CD14-positive monocyte (primary cell): ENCODE results near the gene ITGB2. TPM values are rescaled to one million over a fixed set of nuclear protein-coding genes. Genes with fewer than 3 reads are reported as not detected.

Experiments
- DNase-seq, 3 donors: peaks; one replicate each; pipeline ENCODE4 v3.0.0-alpha.2; 2011 to 2022
- H2AFZ ChIP-seq: 2 replicates; pipeline ENCODE4 v1.6.0; 2012; ENCODE audit warnings: mild to moderate bottlenecking, low read depth, low read length, inconsistent platforms; ENCODE audit not compliant: insufficient read depth, poor library complexity, severe bottlenecking
- H3K27ac ChIP-seq, 2 donors: 1 replicate in 1 of 2; 2 replicates in 1 of 2; pipeline ENCODE4 v1.5.1; 2012 to 2013; ENCODE audit warnings: low read length in 2 of 2, control low read depth in 1 of 2, inconsistent platforms in 1 of 2, low read depth in 1 of 2, mild to moderate bottlenecking in 1 of 2
- H3K27me3 ChIP-seq, 2 donors: one replicate each; pipeline versions ENCODE4 v1.6.0 to v1.6.1; 2011 to 2013; ENCODE audit warnings: low read length in 2 of 2; ENCODE audit not compliant: control insufficient read depth in 2 of 2, insufficient read depth in 2 of 2
- H3K36me3 ChIP-seq, 2 donors: replicated peaks in 1 of 2; 1 replicate in 1 of 2; 2 replicates in 1 of 2; pipeline versions ENCODE4 v1.5.1 to v1.6.1; 2012 to 2013; ENCODE audit warnings: low read length in 2 of 2, control low read depth in 1 of 2, inconsistent platforms in 1 of 2, mild to moderate bottlenecking in 1 of 2; ENCODE audit not compliant: insufficient read depth in 2 of 2, control insufficient read depth in 1 of 2
- H3K4me1 ChIP-seq, 2 donors: 1 replicate in 1 of 2; 2 replicates in 1 of 2; pipeline versions ENCODE4 v1.5.1 to v1.6.1; 2012 to 2013; ENCODE audit warnings: low read length in 2 of 2, control low read depth in 1 of 2, inconsistent platforms in 1 of 2, mild to moderate bottlenecking in 1 of 2, moderate library complexity in 1 of 2; ENCODE audit not compliant: insufficient read depth in 2 of 2, control insufficient read depth in 1 of 2
- H3K4me2 ChIP-seq: replicated peaks from 2 replicates; pipeline ENCODE3; 2012; ENCODE audit warnings: low read length, moderate library complexity, mild to moderate bottlenecking; ENCODE audit not compliant: poor library complexity, severe bottlenecking; ENCODE audit errors: extremely low read depth
- H3K4me3 ChIP-seq, 3 experiments: fragments of 200-600 bp in 1 of 3; sonication (generic) in 1 of 3; replicated peaks in 1 of 3; 1 replicate in 2 of 3; 2 replicates in 1 of 3; pipeline ENCODE4 v1.5.1; 2011 to 2013; ENCODE audit warnings: low read length in 3 of 3, mild to moderate bottlenecking in 3 of 3, control low read depth in 2 of 3, low read depth in 2 of 3, inconsistent platforms in 1 of 3, moderate library complexity in 1 of 3
- H3K79me2 ChIP-seq: 2 replicates; pipeline ENCODE4 v1.6.0; 2012; ENCODE audit warnings: mild to moderate bottlenecking, control low read depth, inconsistent platforms, low read length, moderate library complexity; ENCODE audit not compliant: insufficient read depth
- H3K9ac ChIP-seq: 2 replicates; pipeline ENCODE4 v1.6.0; 2017; ENCODE audit warnings: low read length, mild to moderate bottlenecking; ENCODE audit not compliant: insufficient read depth, poor library complexity, severe bottlenecking
- H3K9me3 ChIP-seq, 2 donors: replicated peaks in 1 of 2; 1 replicate in 1 of 2; 2 replicates in 1 of 2; pipeline versions ENCODE4 v1.5.1 to v1.6.1; 2012 to 2013; ENCODE audit warnings: low read length in 2 of 2, control low read depth in 1 of 2; ENCODE audit not compliant: control insufficient read depth in 1 of 2, insufficient read depth in 1 of 2
- H4K20me1 ChIP-seq: 2 replicates; pipeline ENCODE4 v1.6.0; 2012; ENCODE audit warnings: mild to moderate bottlenecking, low read length, control low read depth, moderate library complexity; ENCODE audit not compliant: insufficient read depth
- H3K27ac Mint-ChIP-seq, 7 donors: one replicate each; pipeline ENCODE4 v1.8.0; 2020; ENCODE audit warnings: mild to moderate bottlenecking in 7 of 7, mixed read lengths in 7 of 7, moderate library complexity in 6 of 7, inconsistent platforms in 2 of 7
- H3K27me3 Mint-ChIP-seq, 3 donors: one replicate each; pipeline ENCODE4 v1.8.0; 2021 to 2022; ENCODE audit warnings: low read depth in 3 of 3, mild to moderate bottlenecking in 3 of 3, mixed read lengths in 3 of 3, moderate library complexity in 3 of 3, inconsistent platforms in 1 of 3
- H3K36me3 Mint-ChIP-seq, 2 donors: one replicate each; pipeline ENCODE4 v1.8.0; 2020; ENCODE audit warnings: mixed read lengths in 2 of 2, inconsistent platforms in 1 of 2, mild to moderate bottlenecking in 1 of 2
- H3K4me1 Mint-ChIP-seq: one replicate; pipeline ENCODE4 v1.8.0; 2020; ENCODE audit warnings: mild to moderate bottlenecking, mixed read lengths
- H3K4me3 Mint-ChIP-seq, 2 donors: one replicate each; pipeline ENCODE4 v1.8.0; 2020; ENCODE audit warnings: mild to moderate bottlenecking in 2 of 2, mixed read lengths in 2 of 2, moderate library complexity in 1 of 2
- H3K9me3 Mint-ChIP-seq, 7 donors: one replicate each; pipeline ENCODE4 v1.8.0; 2020 to 2022; ENCODE audit warnings: mixed read lengths in 7 of 7, mild to moderate bottlenecking in 6 of 7, moderate library complexity in 6 of 7, inconsistent platforms in 2 of 7
- CTCF ChIP-seq: fragments of 200-600 bp; IDR thresholded peaks from one replicate; pipeline ENCODE4 v1.8.0; 2022; ENCODE audit warnings: antibody characterized with exemption, mild to moderate bottlenecking
- WGBS: methylation state at CpG from one replicate; pipeline ENCODE4 v1.1.5; 2013; ENCODE audit warnings: missing lambda C conversion rate; ENCODE audit not compliant: insufficient coverage; 5-methylcytosine and 5-hydroxymethylcytosine counted together
- intact Hi-C, 2 donors: fragments of 100-400 bp; cut with micrococcal nuclease; formaldehyde crosslinking; loops; one replicate each; pipeline versions ENCODE4 v1.15.0 to v1.15.1; 2023
- polyA plus RNA-seq, 3 donors: library from polyadenylated mRNA; depleted of rRNA in 1 of 3; unstranded in 2 of 3; stranded (reverse) in 1 of 3; fragments of 300-500 nt in 2 of 3; fragments of >200 nt in 1 of 3; fragmentation: Illumina TruSeq in 2 of 3; gene quantifications; 1 replicate in 2 of 3; 2 replicates in 1 of 3; pipeline ENCODE4 v1.2.3, GENCODE V29; 2012 to 2021

Gene ITGB2
- polyA plus RNA-seq, 3 donors = 1,470 to 1,628 (median 1,602) TPM

- intact Hi-C loops = loop anchor here in 1 of 2 donors (5.0 kb wide), 1 partner anchor 120 kb away; the partner anchor contains the start of gene UBE2G2
- H3K27me3 ChIP-seq = no peaks in the 10 kb centered on the region
- no peak overlapping the region for H3K9ac ChIP-seq
- peak overlapping the region; percentile 87 for H3K4me2 ChIP-seq
- no peaks in the 10 kb centered on the region for H3K27me3 Mint-ChIP-seq
- 100% methylated on average over 1 of the region's 5 CpGs for WGBS
- peaks cover 38% of the 10 kb centered on the region for H4K20me1 ChIP-seq
- H3K27ac ChIP-seq = peak overlapping the region; percentile 65 to 87
- peaks cover 17 to 20% of the 10 kb centered on the region in 2 donors for H3K36me3 ChIP-seq
- peaks cover 18 to 29% of the 10 kb centered on the region in 2 donors for H3K36me3 Mint-ChIP-seq
- H3K27ac Mint-ChIP-seq = peak overlapping the region; percentile 86 to 99 (median 92)
- peaks cover 0 to 2% (median 0%) of the 10 kb centered on the region in 7 donors for H3K9me3 Mint-ChIP-seq
- H2AFZ ChIP-seq = no peak overlapping the region
- H3K4me3 Mint-ChIP-seq = peak overlapping the region; percentile 64 to 100
- H3K4me3 ChIP-seq = peak overlapping the region; percentile 84 to 99 (median 98)
- H3K4me1 ChIP-seq = peaks cover 83 to 88% of the 10 kb centered on the region in 2 donors
- no peaks in the 10 kb centered on the region for H3K9me3 ChIP-seq
- peaks cover 81% of the 10 kb centered on the region for H3K79me2 ChIP-seq
- peaks cover 81% of the 10 kb centered on the region for H3K4me1 Mint-ChIP-seq
- no peak for DNase-seq
- no peak for TF ChIP-seq CTCF
Observed at GRCh38 chr21:44921928-44922327, 1.2 kb upstream of the ITGB2 start.

DNA sequence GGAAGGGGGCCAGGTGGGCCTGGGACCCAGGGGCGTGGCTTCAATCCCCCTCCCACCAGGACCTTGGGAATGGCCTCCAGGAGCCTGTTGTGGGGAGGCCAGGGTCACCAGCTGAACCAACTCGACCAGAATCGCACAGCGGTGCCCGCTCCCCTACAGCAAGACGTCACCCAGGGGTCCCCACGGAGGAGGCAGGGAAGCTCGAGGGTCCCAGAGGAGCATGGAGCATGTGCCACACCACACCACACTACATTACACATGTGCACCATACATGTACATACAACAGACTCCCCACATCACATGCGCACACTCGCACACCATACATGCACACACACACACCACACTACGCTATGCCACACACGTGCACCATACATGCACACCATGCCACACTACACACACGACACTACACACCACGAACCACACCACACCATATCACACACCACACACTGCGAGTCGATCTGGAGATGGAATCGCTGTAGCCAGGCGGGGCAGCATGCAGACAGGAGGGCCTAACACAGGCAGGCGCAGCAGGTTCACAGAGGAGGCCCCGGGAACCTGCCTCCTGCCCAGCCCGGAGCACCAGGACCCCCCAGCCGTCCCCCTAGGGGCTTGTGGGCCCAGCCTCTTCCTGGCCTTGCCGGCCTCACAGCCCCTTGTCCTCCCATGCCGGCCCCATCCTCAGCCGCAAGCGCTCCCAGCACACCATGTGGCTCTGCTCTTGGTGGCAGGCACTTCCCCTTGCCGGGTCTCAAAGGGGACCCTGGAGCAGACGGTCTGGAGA is 596 bp downstream of the ITGB2 start:
- peaks cover 0 to 2% (median 0%) of the 10 kb centered on the region in 7 donors for H3K9me3 Mint-ChIP-seq
- Histone ChIP-seq H3K9ac (peak overlapping the region; percentile 80), H4K20me1 (peaks cover 56% of the 10 kb centered on the region), H3K27ac (peak overlapping the region; percentile 65 to 87), H3K36me3 (peaks cover 21 to 30% of the 10 kb centered on the region in 2 donors), H3K4me1 (peaks cover 83 to 88% of the 10 kb centered on the region in 2 donors), H3K79me2 (peaks cover 95% of the 10 kb centered on the region), H3K4me3 (peak overlapping the region; percentile 84 to 99 (median 98)), H3K4me2 (peak overlapping the region; percentile 87), H3K9me3 (no peaks in the 10 kb centered on the region), H2AFZ (no peak overlapping the region), H3K27me3 (no peaks in the 10 kb centered on the region)
- intact Hi-C loops = loop anchor here (5.0 kb wide), 1 partner anchor 118 kb away; the partner anchor contains the start of gene UBE2G2 (in 2 of the 2)
- H3K27ac Mint-ChIP-seq = peak overlapping the region; percentile 90 to 99 (median 99)
- H3K4me1 Mint-ChIP-seq = peaks cover 81% of the 10 kb centered on the region
- H3K36me3 Mint-ChIP-seq = peaks cover 28 to 44% of the 10 kb centered on the region in 2 donors
- peak overlapping the region; percentile 96 to 100 for H3K4me3 Mint-ChIP-seq
- 17% methylated on average over 27 of the region's 28 CpGs for WGBS
- TF ChIP-seq CTCF = no peak
- H3K27me3 Mint-ChIP-seq = no peaks in the 10 kb centered on the region
- DNase-seq = no peak
